HEK293 (cell line): Measurements from ENCODE around the gene SYNDIG1L.

Source experiments
- CTCF ChIP-seq: fragments of 450-650 bp; formaldehyde crosslinking; IDR thresholded peaks from 2 replicates; pipeline ENCODE4 v1.5.1; 2016; ENCODE audit warnings: missing biosample characterization, missing genetic modification characterization
- KLF10 ChIP-seq: fragments of 450-650 bp; IDR thresholded peaks from 2 replicates; pipeline ENCODE4 v1.5.1; 2018; ENCODE audit warnings: missing biosample characterization, mild to moderate bottlenecking, missing genetic modification characterization
- PBX3 ChIP-seq: sonication (generic); formaldehyde crosslinking; IDR thresholded peaks from 2 replicates; pipeline ENCODE4 v1.8.1; 2022; ENCODE audit warnings: mild to moderate bottlenecking, moderate library complexity, missing genetic modification reagents
- PRDM1 ChIP-seq: fragments of 450-650 bp; formaldehyde crosslinking; IDR thresholded peaks from 2 replicates; pipeline ENCODE4; 2016; ENCODE audit warnings: missing biosample characterization, missing genetic modification characterization
- REPIN1 ChIP-seq: fragments of 450-650 bp; formaldehyde crosslinking; IDR thresholded peaks from 2 replicates; pipeline ENCODE4 v1.5.1; 2017; ENCODE audit warnings: missing biosample characterization, missing genetic modification characterization, low read depth
- ZBTB7A ChIP-seq: fragments of 450-650 bp; formaldehyde crosslinking; IDR thresholded peaks from 2 replicates; pipeline ENCODE4 v1.5.1; 2016; ENCODE audit warnings: low read depth, missing biosample characterization, missing genetic modification characterization
- ZFP37 ChIP-seq: fragments of 450-650 bp; formaldehyde crosslinking; IDR thresholded peaks from 2 replicates; pipeline ENCODE4 v1.5.1; 2016; ENCODE audit warnings: missing biosample characterization, missing genetic modification characterization
- ZNF239 ChIP-seq: fragments of 450-650 bp; formaldehyde crosslinking; IDR thresholded peaks from 2 replicates; pipeline ENCODE4 v1.5.1; 2016; ENCODE audit warnings: missing biosample characterization, missing genetic modification characterization
- ZNF398 ChIP-seq: fragments of 450-650 bp; formaldehyde crosslinking; IDR thresholded peaks from 2 replicates; pipeline ENCODE4 v1.5.1; 2017; ENCODE audit warnings: missing biosample characterization, missing genetic modification characterization
- ZNF521 ChIP-seq: fragments of 450-650 bp; formaldehyde crosslinking; IDR thresholded peaks from 2 replicates; pipeline ENCODE4 v1.5.1; 2017; ENCODE audit warnings: missing biosample characterization, mild to moderate bottlenecking, missing genetic modification characterization
- ZNF658 ChIP-seq: fragments of 450-650 bp; formaldehyde crosslinking; IDR thresholded peaks from 2 replicates; pipeline ENCODE4; 2016; ENCODE audit warnings: missing biosample characterization, missing genetic modification characterization

GRCh38 chr14:74400919-74401503 is 25.0 kb downstream of the SYNDIG1L start:
- TF ChIP-seq KLF10 (tag by site-specific recombination), result no peak
- no peak for TF ChIP-seq CTCF (tag by site-specific recombination)
- TF ChIP-seq ZNF239, result no peak
- no peak for TF ChIP-seq ZNF521
- no peak for TF ChIP-seq PRDM1 (tag by site-specific recombination)
- no peak for TF ChIP-seq ZBTB7A (tag by site-specific recombination)
- no peak for TF ChIP-seq REPIN1 (tag by site-specific recombination)
- no peak for TF ChIP-seq PBX3 (CRISPR knock-in tag)
- TF ChIP-seq ZNF398, result no peak
- TF ChIP-seq ZNF658, result no peak
- TF ChIP-seq ZFP37, result no peak
